GM18499 (cell line): ENCODE measurements around the gene CAMK1D.

ENCODE experiments used
- ATAC-seq: cut with Tn5 transposase; IDR thresholded peaks from one replicate; pipeline ENCODE4 v1.9.1; 2021; ENCODE audit warnings: moderate number of reproducible peaks; ENCODE audit not compliant: insufficient read depth, unreplicated experiment

The CAMK1D gene

GRCh38 chr10:12771981-12772760 is 422.8 kb downstream of the CAMK1D start:
- ATAC-seq = no peak

DNA sequence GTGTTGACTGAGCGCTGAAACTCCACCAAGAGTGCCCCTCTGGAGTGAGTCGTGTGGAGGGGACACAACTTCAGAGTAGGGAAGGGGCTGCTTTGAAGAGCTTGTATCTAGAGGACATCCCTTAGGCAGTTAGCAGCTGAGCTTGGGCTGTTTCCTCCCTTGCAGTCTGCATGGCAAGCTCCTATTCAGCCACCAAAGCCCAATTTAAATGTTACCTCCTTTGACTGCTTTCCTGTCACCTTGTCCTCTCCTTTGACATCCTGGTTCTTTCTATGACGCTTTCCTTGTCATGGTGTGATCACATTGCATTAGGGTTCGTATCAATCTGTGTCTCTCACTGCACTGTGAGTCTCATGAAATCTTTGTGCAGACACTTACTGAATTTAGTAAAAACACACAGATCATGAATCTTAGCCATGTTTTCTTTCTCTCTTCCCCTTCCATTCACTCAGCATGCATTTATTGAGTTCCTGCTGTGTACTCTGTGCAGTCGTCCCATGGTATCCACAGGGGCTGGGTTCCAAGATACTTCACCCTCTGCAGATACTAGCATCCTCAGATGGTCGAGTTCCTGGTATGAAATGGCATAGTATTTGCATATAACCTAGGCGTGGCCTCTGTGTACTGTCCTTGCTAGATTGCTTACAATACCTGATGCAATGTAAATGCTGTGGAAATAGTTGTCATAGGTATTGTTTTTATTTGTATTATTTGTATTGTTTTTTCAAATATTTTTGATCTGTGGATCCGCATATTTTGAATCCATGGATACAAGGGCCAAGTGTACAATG is 423.6 kb downstream of the CAMK1D start:
- no peak for ATAC-seq

DNA sequence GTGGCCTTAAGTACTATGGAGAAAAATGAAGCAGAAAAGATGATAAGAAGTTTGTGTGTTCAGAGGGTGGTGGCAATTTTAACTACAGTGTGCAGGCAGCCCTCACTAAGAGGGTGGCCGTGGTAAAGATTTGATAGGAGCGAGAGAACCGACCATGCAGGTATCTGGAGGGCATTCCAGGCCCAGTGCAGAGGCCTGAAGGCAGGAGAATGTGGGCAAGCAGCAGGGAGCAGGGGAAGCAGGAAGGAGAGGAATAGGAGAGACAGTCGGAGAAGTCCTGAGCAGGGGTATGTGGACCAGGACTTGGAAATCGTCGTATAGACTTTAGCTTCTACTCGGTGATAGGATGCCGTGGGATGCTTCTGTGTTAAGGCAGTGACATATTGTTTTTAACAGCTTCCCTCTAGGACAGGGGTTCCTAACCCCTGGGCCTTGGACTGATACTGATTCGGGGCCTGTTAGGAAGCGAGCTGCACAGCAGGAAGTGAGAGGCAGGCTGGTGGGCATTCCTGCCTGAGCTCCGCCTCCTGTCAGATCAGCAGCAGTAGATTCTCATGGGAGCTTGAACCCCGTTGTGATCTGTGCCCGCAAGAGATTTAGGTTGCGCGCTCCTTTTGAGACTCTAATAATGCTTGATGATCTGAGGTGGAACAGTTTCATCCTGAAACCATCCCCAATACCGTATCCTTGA is 425.0 kb downstream of the CAMK1D start:
- ATAC-seq = no peak

- no peak for ATAC-seq
Measured at GRCh38 chr10:12777840-12778585, 428.7 kb downstream of the CAMK1D start.

DNA sequence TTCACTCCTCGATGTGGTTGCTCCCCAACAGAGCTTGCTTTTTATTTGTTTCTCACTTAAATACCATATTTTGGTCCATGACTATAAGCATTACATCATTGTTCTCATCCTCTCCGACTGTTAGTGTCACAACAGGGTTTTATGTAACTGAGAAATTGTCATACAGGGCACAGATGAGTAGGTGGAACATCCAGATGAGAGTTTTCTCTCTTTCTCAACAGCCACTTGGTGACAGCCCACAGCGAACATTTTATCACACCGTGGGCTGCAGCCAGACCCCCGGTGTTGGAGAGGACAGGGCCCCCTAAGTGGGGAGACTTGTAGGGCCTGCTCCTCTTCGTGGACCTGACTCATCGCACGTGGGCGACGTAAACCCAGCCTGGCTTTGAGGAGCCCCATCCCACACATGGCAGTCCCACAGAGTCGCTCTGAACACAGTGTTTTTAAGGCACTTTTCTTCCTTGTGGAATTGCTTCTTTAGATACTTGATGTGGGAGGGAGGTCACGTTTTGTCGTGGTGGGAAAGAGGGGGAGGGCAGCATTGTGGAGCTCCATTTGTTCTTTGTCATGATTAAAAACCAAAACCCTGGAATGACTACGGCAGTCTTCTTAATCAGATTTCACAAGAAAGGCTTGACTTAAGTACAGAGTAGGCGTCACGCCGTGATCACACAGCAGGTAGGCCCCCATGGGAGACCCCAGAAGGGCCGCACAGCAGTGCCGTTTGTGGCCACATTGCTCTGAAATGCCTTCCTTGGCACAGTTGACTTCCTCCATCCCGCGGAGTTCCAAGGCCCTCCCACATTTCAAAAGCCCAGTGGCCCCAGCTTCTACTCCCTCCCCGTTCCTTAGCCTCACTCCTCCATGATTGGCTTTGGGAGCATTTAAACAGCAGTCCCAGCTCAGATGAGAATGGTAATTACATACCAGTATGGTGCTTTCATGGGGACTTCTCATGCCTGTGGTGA is 431.6 kb downstream of the CAMK1D start:
- ATAC-seq = no peak

DNA sequence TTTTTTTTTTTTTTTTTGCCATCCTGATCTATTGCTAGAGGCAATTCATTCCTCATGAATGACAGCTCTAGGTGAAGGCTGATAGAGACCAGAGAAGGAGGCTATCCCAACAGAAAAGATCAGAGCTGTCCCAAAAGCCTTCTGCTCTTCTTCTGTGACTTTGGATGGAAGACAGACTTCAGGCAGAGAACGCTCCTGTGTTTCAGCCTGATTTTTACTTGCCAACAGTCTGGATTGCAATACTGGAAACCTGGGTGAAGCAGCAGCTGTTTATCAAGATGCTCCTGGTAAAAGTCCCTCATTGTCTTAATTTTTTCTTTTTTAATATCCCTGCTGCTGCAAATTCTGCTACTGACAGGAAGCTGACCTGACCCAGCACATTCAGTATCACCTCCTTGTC is 432.6 kb downstream of the CAMK1D start:
- no peak for ATAC-seq

DNA sequence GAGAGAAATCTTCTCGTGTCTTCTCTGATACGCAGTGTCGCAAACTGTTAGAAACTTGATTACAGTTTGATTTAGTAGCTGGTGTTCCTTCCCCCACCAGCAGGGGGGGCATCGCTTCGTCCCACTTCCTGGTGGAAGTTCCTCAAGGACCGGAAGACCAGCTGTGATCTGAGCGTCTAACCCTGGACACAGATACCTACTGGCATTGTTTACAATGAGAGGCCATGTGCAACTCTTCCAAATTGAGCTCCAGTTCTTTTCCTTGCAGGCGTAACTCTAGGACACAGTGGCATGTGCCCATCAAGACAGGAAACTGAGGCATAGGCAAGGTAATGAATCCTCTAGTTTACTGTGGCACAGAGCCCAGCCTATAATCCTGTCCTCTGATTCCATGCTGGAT is 433.2 kb downstream of the CAMK1D start:
- no peak for ATAC-seq

DNA sequence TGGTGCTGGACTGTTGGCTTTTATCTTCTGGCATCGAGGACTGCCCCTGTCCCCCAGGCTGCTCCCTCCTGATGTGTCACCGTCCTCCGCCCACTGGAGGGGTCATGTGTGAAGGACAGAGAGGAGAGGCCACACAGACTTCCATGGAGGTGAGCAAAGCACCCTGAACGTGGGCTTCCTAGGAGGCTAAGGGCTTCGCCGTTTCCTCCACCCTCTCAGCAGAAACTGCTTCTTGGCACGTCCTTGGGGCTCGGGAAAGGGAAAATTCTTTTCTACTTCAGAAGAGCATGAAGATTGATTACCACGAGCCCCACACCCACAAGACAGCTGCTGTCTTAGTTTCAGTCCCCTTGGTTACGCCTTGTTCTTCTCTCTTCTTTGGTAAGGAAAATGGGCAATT is 433.9 kb downstream of the CAMK1D start:
- no peak for ATAC-seq

- ATAC-seq = no peak
Measured at GRCh38 chr10:12784646-12785045, 435.3 kb downstream of the CAMK1D start.

GRCh38 chr10:12785415-12785831 is 436.1 kb downstream of the CAMK1D start:
- ATAC-seq = no peak

- ATAC-seq = no peak
Measured at GRCh38 chr10:12787297-12787696, 437.9 kb downstream of the CAMK1D start.

DNA sequence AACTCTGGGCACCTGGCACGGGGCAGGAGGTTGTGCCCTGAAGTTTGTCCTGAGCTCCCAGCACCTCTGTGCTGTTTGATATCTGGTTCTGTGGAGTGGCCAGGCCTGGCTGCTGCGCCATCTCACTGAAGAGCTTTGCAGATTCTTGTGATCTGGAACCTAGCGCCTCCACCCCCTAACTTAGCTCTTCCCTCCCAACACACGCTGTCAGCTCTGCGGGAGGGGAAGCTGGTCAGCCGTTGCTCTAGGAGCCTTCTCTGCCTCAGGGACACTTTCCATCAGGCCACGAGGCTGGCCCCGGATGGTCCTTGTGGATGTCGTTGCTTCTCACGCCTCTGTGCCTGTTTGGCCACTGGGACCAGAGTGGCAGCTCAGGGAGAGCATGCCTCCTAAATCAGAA is 438.9 kb downstream of the CAMK1D start:
- ATAC-seq = no peak

GRCh38 chr10:12790270-12790669 is 440.9 kb downstream of the CAMK1D start:
- no peak for ATAC-seq

DNA sequence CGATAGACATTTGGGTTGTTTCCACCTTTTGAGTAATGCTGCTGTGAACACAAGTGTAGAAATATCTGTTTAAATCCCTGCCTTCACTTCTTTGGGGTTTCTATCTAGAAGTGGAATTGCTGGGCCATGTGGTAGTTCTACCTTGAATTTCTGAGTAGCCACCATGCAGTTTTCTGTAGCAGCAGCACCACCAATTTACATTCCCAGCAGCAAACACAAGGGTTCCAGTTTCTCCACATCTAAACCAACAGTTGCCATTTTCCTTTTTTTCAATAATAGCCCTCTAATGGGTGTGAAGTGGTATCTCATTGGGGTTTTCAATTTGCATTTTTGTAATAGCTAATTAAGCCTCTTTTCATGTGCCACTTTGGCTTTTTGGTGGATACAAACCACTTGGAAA is 442.4 kb downstream of the CAMK1D start:
- no peak for ATAC-seq

- ATAC-seq = no peak
Measured at GRCh38 chr10:12792889-12793556, 443.7 kb downstream of the CAMK1D start.

GRCh38 chr10:12795315-12796110 is 446.2 kb downstream of the CAMK1D start:
- ATAC-seq = no peak

DNA sequence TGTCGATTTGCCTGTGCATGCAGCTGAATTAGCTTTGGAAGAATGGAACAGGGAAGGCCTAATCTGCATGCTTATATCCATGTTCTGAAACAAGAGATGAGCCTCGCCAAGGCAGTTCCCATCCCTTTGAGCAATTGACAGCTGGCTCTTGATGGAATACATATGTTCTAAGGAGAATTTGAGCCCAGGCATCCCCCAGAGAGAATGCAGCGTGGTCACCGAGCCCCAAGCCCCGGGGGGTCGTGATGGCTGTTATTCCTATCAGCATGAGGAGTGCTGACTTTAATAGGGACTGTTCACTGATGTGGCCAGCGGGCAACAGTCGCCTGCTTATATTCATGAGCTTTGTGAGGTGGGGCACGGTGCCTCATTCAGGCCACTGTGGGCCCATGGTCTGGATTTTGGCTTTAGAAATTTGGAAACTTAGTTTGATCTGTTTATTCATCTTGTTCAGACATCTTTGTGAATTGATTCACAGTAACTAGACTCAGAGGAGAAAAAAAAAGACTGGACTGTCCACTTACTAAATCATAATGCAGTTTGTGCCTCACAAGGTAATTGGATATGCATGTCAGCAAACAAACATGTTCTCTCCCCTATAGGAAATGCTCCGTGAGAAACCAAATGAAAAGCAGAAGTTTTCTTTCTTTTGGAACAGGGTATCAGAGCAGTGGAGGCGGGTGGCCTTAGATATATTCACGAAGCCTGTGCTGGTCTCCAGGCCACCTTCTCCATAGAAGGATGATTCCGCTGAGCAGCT is 447.2 kb downstream of the CAMK1D start:
- no peak for ATAC-seq
